Fibroblast of the aortic adventitia (primary cell): ENCODE measurements around the gene BCAR3. TPM values are rescaled to one million over a fixed set of nuclear protein-coding genes. Genes with fewer than 3 reads are reported as not detected.

Experiments used
- DNase-seq: peaks from one replicate; pipeline ENCODE4 v3.0.0-alpha.2; 2010; ENCODE audit warnings: low read depth
- H3K4me3 ChIP-seq: 2 replicates; pipeline ENCODE4 v1.5.1; 2011; ENCODE audit warnings: low read depth, mild to moderate bottlenecking, control low read depth, low read length, moderate library complexity
- CTCF ChIP-seq: IDR thresholded peaks from 2 replicates; pipeline ENCODE4 v1.5.1; 2011; ENCODE audit warnings: mild to moderate bottlenecking, low read length, control low read depth, inconsistent platforms; ENCODE audit not compliant: insufficient read depth
- total RNA-seq: library from RNA; depleted of rRNA; stranded (reverse); fragments of >200 nt; gene quantifications from 2 replicates; pipeline ENCODE4 v1.2.3, GENCODE V29; 2012; ENCODE audit warnings: low replicate concordance

Gene BCAR3
- total RNA-seq, 1 donor = 34.4 TPM

- TF ChIP-seq CTCF = no peak
- no peak for DNase-seq
- no peak overlapping the region for H3K4me3 ChIP-seq
These were observed 104.9 kb downstream of the BCAR3 start for GRCh38 chr1:93576746-93577145.

- DNase-seq = no peak
- H3K4me3 ChIP-seq = no peak overlapping the region
- no peak for TF ChIP-seq CTCF
These were observed 105.3 kb downstream of the BCAR3 start for GRCh38 chr1:93576346-93576745.

GRCh38 chr1:93575621-93576284 is 105.9 kb downstream of the BCAR3 start:
- TF ChIP-seq CTCF = no peak
- H3K4me3 ChIP-seq = no peak overlapping the region
- no peak for DNase-seq

GRCh38 chr1:93574991-93575390 is 106.6 kb downstream of the BCAR3 start:
- no peak overlapping the region for H3K4me3 ChIP-seq
- no peak for DNase-seq
- TF ChIP-seq CTCF = no peak

- DNase-seq = no peak
- no peak overlapping the region for H3K4me3 ChIP-seq
- TF ChIP-seq CTCF = no peak
These were observed 107.1 kb downstream of the BCAR3 start for GRCh38 chr1:93574511-93574910.

GRCh38 chr1:93573940-93574469 is 107.6 kb downstream of the BCAR3 start:
- DNase-seq = no peak
- H3K4me3 ChIP-seq = no peak overlapping the region
- no peak for TF ChIP-seq CTCF
